Large intestine (tissue), 3 donors: Measurements from ENCODE around the gene STAG1. TPM values are rescaled to one million over a fixed set of nuclear protein-coding genes. Genes with fewer than 3 reads are reported as not detected.
"Not testable (repeated sequence)": the region's sequence is repeated elsewhere in the genome, so short reads cannot be mapped to it uniquely, and the experiment has no call there.

Experiments
- DNase-seq, 2 donors: peaks; one replicate each; pipeline versions ENCODE4 v3.0.0 to v3.0.0-alpha.2; 2013
- H3K27ac ChIP-seq: one replicate; pipeline ENCODE4 v1.5.1; 2013; ENCODE audit warnings: low read length
- H3K27me3 ChIP-seq: 2 replicates; pipeline ENCODE4 v1.6.1; 2013; ENCODE audit warnings: low read length; ENCODE audit not compliant: control insufficient read depth, insufficient read depth
- H3K36me3 ChIP-seq: 2 replicates; pipeline ENCODE4 v1.6.1; 2013; ENCODE audit warnings: low read length; ENCODE audit not compliant: control insufficient read depth, insufficient read depth
- H3K4me1 ChIP-seq: one replicate; pipeline ENCODE4 v1.6.1; 2013; ENCODE audit warnings: low read length; ENCODE audit not compliant: control insufficient read depth, insufficient read depth
- H3K4me3 ChIP-seq: one replicate; pipeline ENCODE4 v1.5.1; 2013; ENCODE audit warnings: low read length
- H3K9me3 ChIP-seq: one replicate; pipeline ENCODE4 v1.6.1; 2013; ENCODE audit warnings: mild to moderate bottlenecking, low read depth, low read length, moderate library complexity; ENCODE audit not compliant: control insufficient read depth
- WGBS: methylation state at CpG from one replicate; pipeline ENCODE4 v1.1.5; 2013; ENCODE audit warnings: low lambda C conversion rate; ENCODE audit not compliant: insufficient coverage; 5-methylcytosine and 5-hydroxymethylcytosine counted together
- polyA plus RNA-seq: library from polyadenylated mRNA; unstranded; fragments of 120-200 nt; gene quantifications from one replicate; pipeline ENCODE4 v1.2.1, GENCODE V29; 2013

The STAG1 gene
- polyA plus RNA-seq, 1 donor: 28.8 TPM

GRCh38 chr3:136709775-136710174 is 42.4 kb downstream of the STAG1 start:
- not testable (repeated sequence) for H3K27me3 ChIP-seq, H3K27ac ChIP-seq, H3K4me1 ChIP-seq, H3K9me3 ChIP-seq, H3K36me3 ChIP-seq, DNase-seq, H3K4me3 ChIP-seq
- no CpG with 5 or more reads among the region's 1 CpG for WGBS

- WGBS: 83% methylated on average over 1 of the region's 3 CpGs
- Histone ChIP-seq H3K4me3 (no peak overlapping the region), H3K9me3 (no peaks in the 10 kb centered on the region), H3K27me3 (no peaks in the 10 kb centered on the region), H3K4me1 (no peaks in the 10 kb centered on the region), H3K27ac (no peak overlapping the region), H3K36me3 (peaks cover 2% of the 10 kb centered on the region)
- no peak for DNase-seq
These were observed 43.7 kb downstream of the STAG1 start for GRCh38 chr3:136708333-136708985.

GRCh38 chr3:136703429-136703828 is 48.7 kb downstream of the STAG1 start:
- no peak for DNase-seq
- no peak overlapping the region for H3K4me3 ChIP-seq
- H3K4me1 ChIP-seq: no peaks in the 10 kb centered on the region
- no peaks in the 10 kb centered on the region for H3K36me3 ChIP-seq
- WGBS: 65% methylated on average over 2 of the region's 4 CpGs
- H3K27me3 ChIP-seq: no peaks in the 10 kb centered on the region
- no peak overlapping the region for H3K27ac ChIP-seq
- H3K9me3 ChIP-seq: peaks cover 3% of the 10 kb centered on the region

GRCh38 chr3:136699271-136699828 is 52.8 kb downstream of the STAG1 start:
- H3K27me3 ChIP-seq: no peaks in the 10 kb centered on the region
- no peaks in the 10 kb centered on the region for H3K4me1 ChIP-seq
- DNase-seq: no peak
- no peak overlapping the region for H3K27ac ChIP-seq
- H3K9me3 ChIP-seq: peaks cover 8% of the 10 kb centered on the region
- no peak overlapping the region for H3K4me3 ChIP-seq
- H3K36me3 ChIP-seq: no peaks in the 10 kb centered on the region
- WGBS: no CpG with 5 or more reads among the region's 5 CpGs

- no CpG with 5 or more reads among the region's 3 CpGs for WGBS
- no peaks in the 10 kb centered on the region for H3K36me3 ChIP-seq
- peaks cover 10% of the 10 kb centered on the region for H3K9me3 ChIP-seq
- no peak overlapping the region for H3K4me3 ChIP-seq
- no peaks in the 10 kb centered on the region for H3K4me1 ChIP-seq
- no peak overlapping the region for H3K27ac ChIP-seq
- no peak for DNase-seq
- no peaks in the 10 kb centered on the region for H3K27me3 ChIP-seq
These were observed 53.8 kb downstream of the STAG1 start for GRCh38 chr3:136698361-136698760.

GRCh38 chr3:136696797-136697196 is 55.4 kb downstream of the STAG1 start:
- H3K4me1 ChIP-seq: no peaks in the 10 kb centered on the region
- peaks cover 8% of the 10 kb centered on the region for H3K9me3 ChIP-seq
- no peaks in the 10 kb centered on the region for H3K27me3 ChIP-seq
- no peak overlapping the region for H3K4me3 ChIP-seq
- H3K36me3 ChIP-seq: no peaks in the 10 kb centered on the region
- DNase-seq: no peak
- H3K27ac ChIP-seq: no peak overlapping the region
- 90% methylated on average over 6 of the region's 6 CpGs for WGBS

GRCh38 chr3:136694321-136694720 is 57.9 kb downstream of the STAG1 start:
- H3K4me1 ChIP-seq: no peaks in the 10 kb centered on the region
- H3K27me3 ChIP-seq: no peaks in the 10 kb centered on the region
- H3K27ac ChIP-seq: no peak overlapping the region
- DNase-seq: no peak
- H3K4me3 ChIP-seq: no peak overlapping the region
- H3K9me3 ChIP-seq: peaks cover 7% of the 10 kb centered on the region
- 100% methylated on average over 1 of the region's 2 CpGs for WGBS
- no peaks in the 10 kb centered on the region for H3K36me3 ChIP-seq

- no CpG with 5 or more reads among the region's 3 CpGs for WGBS
- Histone ChIP-seq H3K9me3 (peaks cover 7% of the 10 kb centered on the region), H3K4me3 (no peak overlapping the region), H3K27ac (no peak overlapping the region), H3K36me3 (no peaks in the 10 kb centered on the region), H3K4me1 (no peaks in the 10 kb centered on the region), H3K27me3 (no peaks in the 10 kb centered on the region)
- DNase-seq: no peak
These were observed 61.6 kb downstream of the STAG1 start for GRCh38 chr3:136690599-136690998.

GRCh38 chr3:136685882-136686281 is 66.3 kb downstream of the STAG1 start:
- no peaks in the 10 kb centered on the region for H3K36me3 ChIP-seq
- no peaks in the 10 kb centered on the region for H3K27me3 ChIP-seq
- H3K4me1 ChIP-seq: no peaks in the 10 kb centered on the region
- H3K9me3 ChIP-seq: peaks cover 3% of the 10 kb centered on the region
- no peak overlapping the region for H3K4me3 ChIP-seq
- DNase-seq: no peak
- no peak overlapping the region for H3K27ac ChIP-seq
- no CpG with 5 or more reads among the region's 1 CpG for WGBS

- DNase-seq: no peak
- Histone ChIP-seq H3K4me3 (no peak overlapping the region), H3K4me1 (no peaks in the 10 kb centered on the region), H3K27ac (no peak overlapping the region), H3K9me3 (peaks cover 3% of the 10 kb centered on the region), H3K36me3 (no peaks in the 10 kb centered on the region), H3K27me3 (no peaks in the 10 kb centered on the region)
- no CpG with 5 or more reads among the region's 3 CpGs for WGBS
These were observed 69.4 kb downstream of the STAG1 start for GRCh38 chr3:136682740-136683312.

GRCh38 chr3:136678981-136679380 is 73.2 kb downstream of the STAG1 start:
- H3K27ac ChIP-seq: no peak overlapping the region
- no CpG with 5 or more reads among the region's 4 CpGs for WGBS

More at GRCh38 chr3:136678981-136679380, 73.2 kb downstream of the STAG1 start:
- Histone ChIP-seq H3K4me3 (no peak overlapping the region), H3K27me3 (no peaks in the 10 kb centered on the region), H3K9me3 (peaks cover 3% of the 10 kb centered on the region), H3K36me3 (no peaks in the 10 kb centered on the region), H3K4me1 (no peaks in the 10 kb centered on the region)
- no peak for DNase-seq
